HCEC 1CT (cell line): ENCODE data around the gene PLK1.
A peak's percentile ranks its signal among the peaks of the same experiment; 100 is the strongest.
"Not testable (repeated sequence)": the region's sequence is repeated elsewhere in the genome, so short reads cannot be mapped to it uniquely, and the experiment has no call there.

Experiments used
- DNase-seq: peaks from one replicate; pipeline ENCODE4 v3.0.0-alpha.2; 2017

PLK1 gene

DNA sequence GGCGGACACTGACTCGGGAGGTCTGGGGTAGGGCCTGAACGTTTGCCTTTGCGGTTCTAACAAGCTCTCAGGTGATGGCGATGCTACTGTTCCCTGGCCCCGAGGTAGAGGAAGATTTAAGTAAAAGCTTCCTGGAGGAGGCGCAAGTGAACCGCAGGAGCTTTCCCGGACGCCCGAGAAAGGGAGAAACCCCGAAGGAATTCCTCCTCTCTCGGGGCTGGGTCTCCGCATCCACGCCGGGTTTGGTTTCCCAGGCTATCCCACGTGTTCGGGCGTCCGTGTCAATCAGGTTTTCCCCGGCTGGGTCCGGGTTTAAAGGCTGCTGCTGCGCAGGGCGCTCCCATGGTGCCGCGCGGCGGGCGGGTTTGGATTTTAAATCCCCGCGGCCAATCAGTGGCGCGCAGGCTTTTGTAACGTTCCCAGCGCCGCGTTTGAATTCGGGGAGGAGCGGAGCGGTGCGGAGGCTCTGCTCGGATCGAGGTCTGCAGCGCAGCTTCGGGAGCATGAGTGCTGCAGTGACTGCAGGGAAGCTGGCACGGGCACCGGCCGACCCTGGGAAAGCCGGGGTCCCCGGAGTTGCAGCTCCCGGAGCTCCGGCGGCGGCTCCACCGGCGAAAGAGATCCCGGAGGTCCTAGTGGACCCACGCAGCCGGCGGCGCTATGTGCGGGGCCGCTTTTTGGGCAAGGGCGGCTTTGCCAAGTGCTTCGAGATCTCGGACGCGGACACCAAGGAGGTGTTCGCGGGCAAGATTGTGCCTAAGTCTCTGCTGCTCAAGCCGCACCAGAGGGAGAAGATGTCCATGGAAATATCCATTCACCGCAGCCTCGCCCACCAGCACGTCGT, at the start of gene PLK1:
TSS of gene PLK1 (plus strand) at position 460 of the 844 bp plus-strand sequence. CDS start at position 504, 44 bp downstream.
- peak; percentile 91 for DNase-seq

DNA sequence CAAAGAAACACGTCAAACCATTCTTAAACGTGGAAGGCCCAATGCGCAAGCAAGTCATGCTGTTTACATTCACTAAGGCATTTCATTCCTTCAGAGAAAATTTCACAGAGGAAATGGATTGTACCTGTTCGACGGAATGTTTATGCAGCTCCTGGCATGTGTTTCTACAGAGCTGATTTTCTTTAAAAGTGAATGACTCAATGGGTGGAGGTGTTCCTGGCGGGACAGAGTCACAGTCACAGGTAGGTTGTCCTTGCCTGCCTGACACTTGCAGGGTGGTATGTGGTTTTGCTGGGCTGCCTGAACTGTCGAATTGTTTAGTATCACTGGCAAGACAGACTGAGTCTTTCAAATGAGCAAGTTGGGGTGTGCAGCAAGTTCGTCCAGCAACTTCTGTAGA, 49.2 kb upstream of the PLK1 start:
- DNase-seq = no peak

DNA sequence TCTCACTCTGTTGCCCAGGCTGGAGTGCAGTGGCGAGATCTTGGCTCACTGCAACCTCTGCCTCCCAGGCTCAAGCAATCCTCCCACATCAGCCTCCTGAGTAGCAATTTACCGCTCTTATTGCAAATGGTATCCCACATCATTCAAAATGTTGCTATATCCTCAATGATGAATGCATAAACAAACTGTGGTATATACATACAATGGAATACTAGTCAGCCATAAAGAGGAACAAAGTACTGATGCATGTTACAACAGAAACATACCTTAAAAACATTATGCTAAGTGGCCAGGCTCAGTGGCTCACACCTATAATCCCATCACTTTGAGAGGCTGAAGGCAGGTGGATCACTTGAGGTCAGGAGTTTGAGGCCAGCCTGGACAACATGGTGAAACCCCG, 46.8 kb upstream of the PLK1 start:
- not testable (repeated sequence) for DNase-seq

DNA sequence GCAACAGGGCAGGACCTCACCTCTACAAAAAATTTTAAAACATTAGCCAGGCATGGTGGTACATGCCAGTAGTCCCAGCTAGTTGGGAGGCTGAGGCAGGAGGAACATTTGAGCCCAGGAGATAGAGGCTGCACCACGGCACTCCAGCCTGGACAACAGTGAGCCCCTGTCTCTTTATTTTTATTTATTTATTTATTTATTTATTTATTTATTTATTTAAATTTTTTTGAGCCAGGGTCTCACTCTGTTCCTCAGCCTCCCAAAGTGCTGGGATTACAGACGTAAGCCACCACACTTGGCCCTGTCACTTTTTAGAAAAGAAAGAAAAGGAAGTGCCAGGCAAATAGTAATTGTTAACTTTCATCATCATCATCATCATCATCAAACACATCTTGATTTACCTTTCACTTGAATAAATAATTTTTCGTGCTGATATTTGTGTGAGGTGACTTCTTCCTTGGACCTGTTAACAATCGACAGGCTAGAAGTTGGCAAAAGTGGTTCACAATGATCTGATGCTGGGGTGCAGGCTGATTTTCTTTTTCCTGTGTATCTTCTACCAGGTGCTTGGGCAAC, 44.1 kb upstream of the PLK1 start:
- no peak for DNase-seq

DNA sequence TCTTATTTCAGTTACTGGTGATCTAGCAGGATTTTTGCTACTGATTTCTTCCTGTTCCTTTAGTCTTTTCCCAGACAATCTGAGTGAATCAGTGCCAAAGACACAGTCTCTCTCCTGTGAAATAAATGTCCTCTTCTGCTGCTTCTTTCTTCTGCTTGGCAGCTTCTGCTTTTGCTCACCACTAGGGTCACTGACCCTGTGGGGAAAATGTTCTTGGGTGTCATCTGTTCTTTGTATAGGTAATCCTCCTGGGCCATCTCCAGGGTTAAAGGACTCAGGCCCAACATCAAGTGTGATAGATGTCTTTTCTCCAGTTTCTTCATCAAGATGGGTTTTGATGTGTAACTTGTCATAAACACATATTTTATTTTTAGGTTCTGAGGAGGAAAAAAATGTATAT, 42.7 kb upstream of the PLK1 start:
- DNase-seq = no peak

DNA sequence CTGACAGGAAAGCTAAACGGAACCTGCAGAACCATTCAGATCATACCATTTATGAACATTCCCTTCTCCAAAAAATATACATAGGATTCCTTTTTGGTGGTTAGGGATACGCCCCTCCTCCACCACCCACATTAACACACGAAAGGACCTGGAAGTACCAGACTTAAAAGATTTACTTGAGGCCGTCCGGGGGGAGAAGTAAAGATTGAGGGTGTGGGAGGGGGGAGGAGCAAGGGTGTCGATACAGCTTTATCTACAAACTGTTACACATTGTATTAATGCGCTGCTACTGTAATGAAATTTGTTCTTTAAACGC, 38.1 kb upstream of the PLK1 start:
- DNase-seq = no peak

DNA sequence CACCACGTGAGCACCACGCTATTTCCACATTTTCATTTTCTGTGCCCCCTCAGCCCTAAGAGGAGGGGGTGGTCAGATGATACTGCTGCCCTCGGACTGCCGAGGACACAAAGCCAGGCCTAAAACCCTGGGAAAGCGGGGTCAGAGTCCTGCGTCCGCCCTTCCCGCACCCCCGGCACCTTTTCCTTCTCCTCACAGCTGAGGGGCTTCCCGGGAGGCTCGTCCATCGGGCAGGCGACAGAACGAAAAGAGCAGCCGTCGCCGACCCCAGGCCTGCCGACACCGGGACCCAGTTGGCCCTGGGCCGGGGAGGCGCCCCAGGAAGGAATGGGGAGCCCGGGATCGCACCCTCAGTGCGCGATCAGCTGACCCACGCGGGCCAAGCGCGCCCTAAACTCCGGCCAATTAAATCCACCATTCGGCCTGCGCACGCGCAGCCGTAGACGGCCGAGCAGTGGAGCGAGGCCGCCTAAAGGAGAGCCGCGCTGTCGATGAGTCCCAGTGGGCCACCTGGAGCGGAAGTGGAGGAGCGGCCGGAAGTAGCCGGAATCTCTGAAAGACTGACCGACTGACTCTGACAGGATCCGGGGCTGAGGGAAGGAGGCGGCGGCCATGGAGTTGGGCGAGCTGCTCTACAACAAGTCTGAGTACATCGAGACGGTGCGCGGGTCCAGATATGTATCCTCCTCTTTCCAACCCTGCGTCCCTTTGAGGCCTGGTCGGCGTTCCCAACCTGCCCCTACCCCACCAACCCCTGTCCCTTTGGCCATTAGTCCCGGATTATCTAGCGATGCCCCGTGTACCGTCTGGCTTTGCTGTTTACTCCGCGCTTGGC, 37.5 kb upstream of the PLK1 start, which contains the start of the genes DCTN5 and PALB2:
TSS of gene DCTN5 (plus strand) at position 536 of the 835 bp plus-strand sequence. CDS start at position 613, 77 bp downstream.
TSS of gene PALB2 (minus strand) at position 380 of the 835 bp plus-strand sequence. CDS start at position 227, 153 bp downstream.
- DNase-seq = peak; percentile 97

DNA sequence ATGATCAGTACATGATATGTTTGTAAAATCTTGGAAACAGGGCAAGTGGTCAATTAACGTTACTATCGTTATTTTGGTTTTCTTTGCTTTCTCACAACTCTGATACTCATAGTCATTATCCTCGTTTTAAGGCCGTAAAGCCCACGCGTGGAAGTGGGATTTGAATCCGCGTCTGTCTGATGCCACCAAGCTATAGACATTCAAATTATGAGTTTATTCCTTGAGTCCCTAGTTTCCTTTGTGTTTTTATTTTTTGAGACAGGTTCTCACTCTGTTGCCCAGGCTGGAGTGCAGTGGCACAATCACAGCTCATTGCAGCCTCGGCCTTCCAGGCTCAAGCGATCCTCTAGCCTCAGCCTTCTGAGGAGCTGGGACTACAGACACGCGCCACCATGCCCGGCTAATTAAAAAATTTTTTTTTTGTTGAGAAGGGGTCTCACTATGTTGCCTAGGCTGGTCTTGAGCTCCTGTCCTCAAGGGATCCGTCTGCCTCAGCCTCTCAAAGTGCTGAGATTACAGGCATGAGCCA, 36.4 kb upstream of the PLK1 start:
- no peak for DNase-seq

DNA sequence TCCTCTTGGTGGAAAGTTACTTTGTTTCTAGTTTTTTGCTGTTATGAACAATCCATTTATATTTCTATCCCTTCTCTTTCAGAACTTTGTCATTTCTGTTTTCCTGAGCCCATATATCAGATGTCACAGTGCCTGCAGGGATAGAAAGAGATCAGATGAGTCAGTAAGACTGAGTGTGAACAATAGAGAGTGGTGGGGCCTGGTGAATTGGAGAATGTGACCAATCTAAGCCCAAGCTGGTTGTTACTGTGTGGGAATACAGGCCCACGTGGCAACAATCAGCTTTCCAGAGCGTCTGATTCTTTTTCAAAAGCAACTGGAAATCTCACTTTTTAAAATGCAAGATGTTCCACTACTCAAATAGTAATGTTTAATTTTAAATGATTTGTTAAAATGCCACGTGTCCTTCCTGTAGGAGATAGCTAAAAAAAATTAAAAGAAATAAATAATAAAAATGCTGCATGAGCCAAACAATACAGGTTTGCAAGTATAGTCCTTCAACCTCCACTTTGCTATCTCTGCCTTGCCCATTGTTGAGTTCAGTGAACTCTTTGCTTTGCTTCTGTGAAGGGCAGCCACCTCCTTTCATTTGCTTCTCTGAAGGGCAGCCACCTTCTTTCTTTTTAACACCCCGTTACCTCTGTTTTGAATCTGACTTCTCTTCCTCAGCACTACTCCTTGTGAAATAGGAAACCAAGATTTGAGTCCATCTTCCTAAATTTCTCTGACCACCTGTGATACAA, 27.8 kb upstream of the PLK1 start:
- no peak for DNase-seq

DNA sequence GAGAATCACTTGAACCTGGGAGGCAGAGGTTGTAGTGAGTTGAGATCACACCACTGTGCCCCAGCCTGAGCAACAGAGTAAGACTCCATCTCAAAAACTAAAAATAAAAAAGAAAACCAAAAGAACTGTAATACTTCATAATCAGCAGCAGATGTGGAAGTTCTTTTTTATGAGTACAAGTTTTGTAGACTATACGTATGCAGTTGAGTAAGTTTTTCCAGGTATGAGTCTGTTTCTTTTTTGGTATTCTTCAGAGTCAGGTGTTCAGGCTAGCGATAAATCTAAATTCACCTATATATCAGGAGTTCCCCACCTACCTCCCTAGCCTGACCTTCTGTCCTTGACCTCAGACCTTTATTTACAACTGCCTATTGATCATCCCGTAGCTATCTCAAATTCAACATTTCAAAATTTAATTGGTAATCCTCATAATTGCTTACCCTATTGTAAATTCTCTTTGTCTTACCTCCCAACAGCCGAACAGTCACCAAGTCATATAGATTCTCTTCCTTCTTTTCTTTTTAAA, 26.7 kb upstream of the PLK1 start:
- DNase-seq = no peak

DNA sequence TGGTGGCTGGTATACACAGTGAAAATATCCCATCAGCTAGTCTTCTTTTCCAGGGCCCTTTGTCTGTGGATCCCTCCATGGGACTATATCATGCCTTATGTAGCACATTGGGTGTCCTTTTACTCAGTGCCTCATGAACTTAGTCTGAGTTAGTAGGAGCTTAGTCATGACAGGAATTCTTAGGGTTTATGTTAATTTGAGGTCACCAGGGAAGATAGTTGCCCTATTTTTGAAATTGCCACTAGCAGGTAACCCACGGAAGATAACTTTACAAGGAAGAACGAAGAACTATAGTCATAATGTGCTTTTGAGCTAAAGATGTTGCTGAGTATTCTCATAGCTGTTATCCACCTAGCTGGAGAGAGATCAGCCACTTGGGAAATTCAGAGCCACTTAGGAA, 14.8 kb upstream of the PLK1 start:
- DNase-seq = no peak

DNA sequence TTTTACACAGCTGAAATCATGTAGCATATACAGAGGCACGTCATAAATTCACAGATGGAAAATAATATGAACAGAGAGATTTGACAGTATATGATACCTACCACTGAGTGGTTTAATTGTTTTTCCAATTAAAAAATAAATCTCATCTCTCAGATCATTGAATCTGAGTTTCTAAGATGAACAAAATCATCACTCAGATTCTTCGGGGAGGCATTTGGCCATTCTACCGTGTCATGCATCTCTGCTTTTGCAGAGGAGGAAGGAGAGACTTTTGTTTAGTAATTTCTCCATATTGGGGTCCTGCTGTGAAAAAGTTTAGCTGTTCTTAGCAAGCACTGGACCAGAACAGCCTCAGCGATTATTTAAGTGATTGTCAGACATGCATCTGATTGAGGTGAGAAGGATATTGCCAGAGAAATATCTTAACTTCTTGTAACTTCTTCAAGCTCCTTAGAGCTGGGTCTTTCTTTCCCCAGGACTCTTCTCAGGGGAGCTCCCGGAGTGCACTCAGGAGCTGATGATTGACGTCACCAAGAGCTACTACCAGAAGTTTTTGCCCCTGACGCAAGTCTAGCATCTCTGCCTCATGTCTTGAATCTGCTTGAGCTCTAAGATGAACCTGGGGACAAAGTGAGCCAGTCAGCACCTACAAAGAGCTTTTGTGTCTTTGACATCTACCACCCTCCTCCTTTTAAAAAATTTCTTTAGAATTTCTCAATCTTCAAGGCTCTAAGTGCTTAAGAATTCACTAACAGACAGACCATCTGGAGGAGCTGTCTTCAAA, 11.9 kb upstream of the PLK1 start:
- DNase-seq = no peak

DNA sequence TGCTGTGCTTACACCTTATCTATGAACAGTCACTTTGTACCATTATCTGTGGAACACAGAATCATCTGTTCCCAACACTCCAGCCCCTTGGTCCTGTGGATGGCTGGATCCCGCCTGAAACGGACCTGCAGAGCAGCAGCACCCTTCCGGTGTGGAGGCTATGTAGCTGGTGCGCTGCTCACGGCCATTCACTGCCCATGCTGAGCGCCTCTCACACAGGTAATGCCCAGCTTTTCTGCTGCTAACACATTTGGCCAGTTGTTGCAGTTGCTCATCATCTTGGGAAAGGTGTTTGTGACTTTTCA, 11.4 kb upstream of the PLK1 start:
- DNase-seq = no peak

DNA sequence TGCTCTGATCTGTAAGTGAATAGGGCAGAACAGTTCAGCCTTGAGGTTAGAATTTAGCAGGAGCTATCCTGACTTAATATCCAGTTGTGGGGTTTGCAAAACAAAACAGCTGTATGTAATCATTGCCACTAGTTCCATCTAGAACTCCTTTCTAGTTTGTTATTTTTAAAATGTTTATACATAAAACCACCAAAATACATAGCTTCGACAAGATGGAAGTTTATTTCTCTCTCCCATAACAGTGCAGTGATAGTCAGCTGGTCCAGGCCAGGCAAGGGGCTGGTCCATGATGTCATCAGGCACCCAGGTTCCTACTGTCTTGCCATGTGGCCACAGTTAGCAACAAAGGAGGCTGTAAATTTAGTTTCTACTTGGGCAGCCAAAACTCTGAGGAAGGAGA, 10.5 kb upstream of the PLK1 start:
- peak; percentile 32 for DNase-seq

DNA sequence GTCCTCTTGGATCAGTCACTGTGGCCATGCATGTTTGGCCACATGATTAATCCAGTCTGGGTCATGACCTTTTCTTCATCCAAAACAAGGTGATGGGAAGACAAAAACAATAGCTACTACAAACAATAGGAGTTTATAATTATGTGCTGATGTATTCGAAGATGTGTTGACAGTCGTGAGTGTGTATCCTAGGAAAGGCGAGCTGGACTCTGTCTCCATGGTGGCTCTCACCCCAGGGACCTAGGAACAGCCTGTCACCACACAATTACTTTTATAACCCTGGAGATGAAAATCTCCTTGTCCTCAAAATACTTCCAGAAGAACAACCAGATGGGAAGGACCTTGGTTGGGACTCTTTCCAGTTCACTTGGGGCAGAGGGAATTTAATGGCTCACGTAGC, 9.8 kb upstream of the PLK1 start:
- no peak for DNase-seq

DNA sequence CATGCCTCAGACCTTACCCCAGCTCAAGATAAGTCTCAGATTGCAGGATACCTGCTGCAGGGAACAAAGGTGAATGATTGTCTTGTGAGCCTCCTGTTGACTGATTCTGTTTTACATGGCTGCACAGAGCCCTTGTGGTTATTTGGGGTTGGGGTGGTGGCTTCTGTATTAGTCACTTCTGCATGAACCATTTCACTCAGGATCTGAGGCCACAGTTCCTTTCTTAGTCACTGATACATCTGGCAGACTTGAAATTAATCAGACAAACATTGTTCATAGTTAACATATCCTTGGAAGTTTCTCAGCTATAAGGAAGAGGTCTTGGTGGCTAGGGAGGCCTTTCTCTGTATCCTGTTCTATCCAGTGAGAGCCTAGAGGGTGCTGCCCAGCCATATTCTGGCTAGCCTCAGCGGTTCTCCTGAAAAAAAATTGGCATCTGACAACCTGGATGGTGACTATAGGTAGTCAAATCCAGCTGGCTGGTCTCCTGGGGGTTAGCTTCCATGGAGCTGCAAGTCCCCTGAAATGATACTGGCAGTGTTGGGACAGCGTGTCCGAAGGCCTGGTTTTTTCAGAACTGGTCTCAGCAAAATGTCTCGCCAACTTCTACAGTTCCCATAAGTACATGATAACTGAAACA, 8.4 kb upstream of the PLK1 start:
- DNase-seq = peak; percentile 96

DNA sequence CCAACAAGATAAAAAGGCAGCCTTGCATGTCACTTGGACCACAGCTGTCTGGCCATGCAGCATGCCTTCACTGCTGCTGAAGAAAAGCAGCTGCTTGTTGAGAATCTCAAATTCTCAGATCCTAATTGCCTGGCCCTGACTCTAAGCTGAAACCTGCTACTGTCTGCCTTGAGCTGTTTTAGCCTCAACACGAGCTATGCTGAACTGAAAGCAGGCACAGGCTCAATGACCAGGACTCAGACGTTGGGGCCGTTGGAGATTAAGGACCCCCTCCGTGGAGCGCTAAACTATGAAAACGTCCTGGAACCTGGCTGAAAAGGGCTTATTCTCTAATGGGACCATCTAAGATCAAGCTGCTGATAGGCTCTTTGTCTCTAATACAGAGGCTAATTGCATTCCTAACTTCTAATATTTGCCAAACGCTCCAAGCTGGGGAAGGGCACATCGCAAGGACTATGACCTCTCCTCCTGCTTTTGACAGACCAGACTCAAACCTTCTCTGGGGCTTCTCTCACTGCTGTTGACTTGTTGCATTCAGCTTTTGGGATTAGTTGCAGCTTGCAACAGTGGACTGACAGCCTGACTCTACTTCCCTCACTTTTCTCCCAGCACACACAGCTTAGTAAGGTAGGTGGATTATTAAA, 4.6 kb upstream of the PLK1 start:
- no peak for DNase-seq

DNA sequence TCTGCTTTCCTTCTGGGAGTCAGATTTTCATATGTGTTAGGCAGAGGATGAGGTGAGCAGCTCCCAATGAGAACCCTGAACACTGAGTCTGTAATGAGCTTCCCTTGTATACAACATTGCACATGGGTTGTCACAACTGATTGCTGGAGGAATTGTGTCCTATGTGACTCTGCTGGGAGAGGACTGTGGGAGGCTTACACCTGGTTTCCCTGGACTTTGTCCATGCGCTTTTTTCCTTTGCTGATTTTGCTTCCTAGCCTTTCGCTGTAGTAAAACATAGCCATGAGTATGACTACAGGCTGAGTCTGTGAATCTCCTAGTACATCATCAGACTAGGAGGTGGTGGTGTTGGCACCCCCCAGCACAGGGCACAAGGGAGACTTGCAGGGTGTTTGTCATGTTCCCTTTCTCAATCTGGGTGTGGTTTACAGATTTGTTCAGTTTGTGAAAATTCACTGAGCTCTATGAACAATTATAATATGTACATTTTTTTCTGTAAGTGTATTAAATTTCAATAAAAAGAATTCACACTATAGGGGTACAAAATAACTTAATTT, 1.7 kb upstream of the PLK1 start:
- peak; percentile 15 for DNase-seq

DNA sequence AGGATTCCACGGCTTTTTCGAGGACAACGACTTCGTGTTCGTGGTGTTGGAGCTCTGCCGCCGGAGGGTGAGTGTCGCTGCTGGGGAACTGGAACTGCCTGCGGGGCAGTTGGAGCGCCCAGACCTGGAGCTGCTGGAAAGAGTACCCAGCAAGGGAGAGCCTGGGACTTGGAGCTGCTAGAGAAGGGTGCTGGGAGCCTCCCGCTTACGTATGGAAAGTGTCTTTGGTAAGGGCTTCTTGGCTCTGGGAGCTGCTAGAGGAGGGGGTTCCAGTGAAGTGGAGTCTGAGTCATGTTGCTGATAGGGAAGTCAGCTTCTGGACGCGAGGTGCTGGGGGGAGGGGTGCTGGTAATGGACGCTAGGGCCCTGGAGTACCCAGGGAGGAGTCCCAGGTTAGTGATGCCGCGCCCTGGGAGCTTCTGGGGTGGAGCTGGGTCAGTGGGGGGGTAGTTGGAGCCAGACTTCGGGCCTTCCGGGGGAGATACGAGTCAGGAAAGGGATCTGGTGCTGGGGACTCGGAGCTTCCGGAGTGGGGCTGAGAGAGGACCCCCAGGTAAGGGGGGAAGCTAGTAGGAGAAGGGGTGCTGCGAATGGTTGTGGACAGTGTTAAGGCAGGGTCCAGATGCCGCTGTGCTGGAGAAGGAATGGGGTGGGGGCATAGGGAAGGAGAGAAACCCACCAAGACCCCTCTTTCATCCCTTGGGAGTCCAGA, 741 bp downstream of the PLK1 start:
- peak; percentile 33 for DNase-seq

DNA sequence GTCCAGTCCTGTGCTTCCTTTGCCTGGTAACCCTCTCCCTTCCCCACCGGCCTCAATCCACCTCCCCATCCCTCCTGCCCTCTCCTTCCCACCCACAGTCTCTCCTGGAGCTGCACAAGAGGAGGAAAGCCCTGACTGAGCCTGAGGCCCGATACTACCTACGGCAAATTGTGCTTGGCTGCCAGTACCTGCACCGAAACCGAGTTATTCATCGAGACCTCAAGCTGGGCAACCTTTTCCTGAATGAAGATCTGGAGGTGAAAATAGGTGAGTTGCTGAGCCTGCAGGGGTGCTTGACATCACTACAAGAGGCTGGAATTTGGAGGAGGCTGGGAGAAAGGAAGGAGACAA, 1.3 kb downstream of the PLK1 start:
- DNase-seq = no peak
